Measurements from ENCODE around the gene C4B. TPM values are rescaled to one million over a fixed set of nuclear protein-coding genes. Genes with fewer than 3 reads are reported as not detected.

The C4B gene
- polyA plus RNA-seq, 3 donors: 22.4 to 207 (median 93.8) TPM

DNA sequence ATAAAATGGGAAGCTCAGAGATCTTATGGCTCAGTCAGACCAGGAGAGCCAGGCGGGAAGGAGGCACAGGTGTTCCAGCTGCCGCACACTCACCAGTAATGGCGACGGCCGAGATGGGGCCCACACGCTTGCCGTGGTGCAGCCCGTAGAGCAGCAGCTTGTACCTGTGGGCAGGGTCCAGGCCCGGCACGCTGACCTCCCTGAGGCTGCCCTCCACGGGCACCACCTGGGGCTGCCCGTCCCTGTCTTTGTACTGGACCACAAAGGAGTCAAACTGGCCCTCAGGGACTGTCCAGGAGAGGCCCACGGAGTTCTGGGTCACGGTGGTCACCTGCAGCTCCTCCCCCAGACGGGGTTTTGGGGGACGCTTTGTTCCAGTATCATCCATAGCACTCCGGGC, 54.9 kb downstream of the C4B start:
- no peak overlapping the region for H3K27ac ChIP-seq (ENCODE audit: low read depth, low read length)
- WGBS, 3 donors: 83 to 94% (median 93%) methylated on average over 17 of the region's 17 CpGs

DNA sequence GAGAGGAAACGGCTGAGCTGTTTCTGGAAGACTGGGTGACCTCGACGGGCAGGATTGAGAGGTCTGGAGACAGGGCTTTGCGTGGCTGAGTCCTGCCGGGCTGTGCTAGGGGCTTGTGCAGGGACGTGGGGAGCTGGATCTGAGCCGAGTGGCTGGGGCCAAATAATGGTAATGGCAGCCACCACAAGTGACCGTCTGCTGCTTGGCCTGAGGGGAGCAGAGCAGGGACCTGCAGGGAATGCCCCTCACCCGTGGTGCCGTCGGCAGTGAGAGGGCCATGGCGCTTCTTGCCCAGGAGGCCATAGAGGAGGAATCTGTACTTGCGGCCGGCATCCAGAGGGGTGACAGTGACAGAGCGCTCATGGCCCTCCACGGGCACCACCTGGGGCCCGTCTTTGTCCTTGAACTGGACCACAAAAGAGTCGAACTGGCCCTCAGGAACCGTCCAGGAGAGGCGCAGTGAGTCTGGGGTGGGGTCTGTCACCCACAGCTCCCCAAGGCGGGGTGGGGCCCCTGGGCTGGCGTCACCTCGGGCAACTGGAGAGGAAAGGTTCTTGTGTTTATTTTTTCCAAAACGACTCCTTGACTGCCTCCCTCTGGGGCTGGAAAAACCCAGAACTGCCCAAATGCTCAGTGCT, 55.4 kb downstream of the C4B start:
- 75 to 78% (median 76%) methylated on average over 24 of the region's 24 CpGs for WGBS, 3 donors
- H3K27ac ChIP-seq (ENCODE audit: low read depth, low read length): no peak overlapping the region

DNA sequence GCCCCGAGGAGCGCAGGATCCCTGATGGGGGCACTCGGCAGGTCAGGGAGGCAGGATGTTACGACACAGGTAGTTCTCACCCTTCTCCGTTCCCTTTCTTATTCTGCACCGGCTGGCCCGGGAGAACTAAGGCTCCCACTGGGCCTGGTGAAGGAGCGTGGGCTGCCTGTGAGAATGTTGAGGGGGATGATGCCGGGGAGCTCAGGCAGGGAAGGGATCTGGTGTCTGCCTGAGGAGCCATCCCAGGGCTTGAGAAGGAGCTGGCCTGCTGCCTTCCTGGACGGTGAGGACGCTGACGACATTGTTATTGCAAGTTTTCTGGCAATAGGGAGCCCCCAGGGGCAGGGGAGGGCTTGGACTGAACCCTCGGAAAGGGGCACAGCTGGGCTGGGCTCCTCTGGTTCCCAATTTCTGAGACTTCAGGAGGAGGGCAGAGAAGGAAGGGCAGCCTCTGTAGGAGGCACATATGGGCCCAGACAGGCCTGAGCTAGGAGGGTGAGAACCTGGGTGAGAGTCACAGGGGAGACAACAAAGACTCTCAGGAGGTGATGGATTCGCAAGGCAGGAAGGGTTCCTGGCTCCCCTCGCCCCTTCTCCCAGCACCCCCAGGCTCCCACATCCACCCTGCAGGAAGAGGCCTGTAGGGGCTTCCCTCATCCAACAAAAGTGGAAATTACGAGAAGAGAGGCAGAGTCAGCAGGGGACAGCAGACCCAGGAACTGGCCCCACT, 56.4 kb downstream of the C4B start:
- WGBS, 3 donors: 56 to 62% (median 58%) methylated on average over 16 of the region's 16 CpGs
- H3K27ac ChIP-seq (ENCODE audit: low read depth, low read length): no peak overlapping the region

DNA sequence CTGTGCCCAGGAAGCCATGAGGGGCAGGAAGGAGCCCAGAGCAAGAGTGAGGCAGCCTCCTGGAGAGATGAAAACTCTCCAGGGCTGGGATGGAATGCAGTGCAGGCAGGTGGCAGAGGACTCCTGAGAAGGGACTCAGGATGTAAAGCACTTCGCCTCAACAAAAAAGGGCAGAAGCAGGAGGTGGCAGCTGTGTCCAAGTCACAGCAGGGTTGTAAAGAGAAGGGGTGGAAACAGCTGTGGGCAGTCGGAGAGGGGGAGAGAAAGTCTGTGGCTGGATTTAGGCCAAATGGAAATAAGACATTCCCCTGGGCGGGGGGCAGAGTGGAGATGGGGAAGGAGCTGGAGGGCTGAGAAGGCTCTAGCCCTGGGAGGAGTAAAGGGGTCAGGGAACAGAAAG, 58.5 kb downstream of the C4B start:
- WGBS, 3 donors: 66 to 78% (median 76%) methylated on average over 3 of the region's 3 CpGs

DNA sequence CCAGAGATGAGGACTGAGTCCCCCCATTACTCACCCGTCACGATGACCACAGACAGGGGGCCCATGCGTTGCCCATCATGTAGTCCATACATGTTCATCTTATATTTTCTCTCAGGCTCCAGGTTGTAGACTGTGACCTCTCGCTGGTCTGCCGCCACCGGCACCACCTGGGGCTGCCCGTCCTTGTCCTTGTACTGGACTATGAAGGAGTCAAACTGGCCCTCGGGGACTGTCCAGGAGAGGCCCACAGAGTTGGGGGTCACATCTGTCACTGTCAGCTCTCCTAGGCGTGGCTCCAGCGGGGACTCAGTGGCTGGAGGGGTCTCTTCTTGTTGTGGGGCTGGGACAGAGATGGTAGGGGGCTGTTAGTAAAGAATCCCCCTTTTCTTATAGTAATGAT, 59.0 kb downstream of the C4B start:
- 84 to 93% (median 87%) methylated on average over 7 to 10 of the region's 10 CpGs for WGBS, 3 donors
- H3K27ac ChIP-seq (ENCODE audit: low read depth, low read length): no peak overlapping the region

More for the DNA sequence above, 58.5 kb downstream of the C4B start:
- no peak overlapping the region for H3K27ac ChIP-seq (ENCODE audit: low read depth, low read length)

DNA sequence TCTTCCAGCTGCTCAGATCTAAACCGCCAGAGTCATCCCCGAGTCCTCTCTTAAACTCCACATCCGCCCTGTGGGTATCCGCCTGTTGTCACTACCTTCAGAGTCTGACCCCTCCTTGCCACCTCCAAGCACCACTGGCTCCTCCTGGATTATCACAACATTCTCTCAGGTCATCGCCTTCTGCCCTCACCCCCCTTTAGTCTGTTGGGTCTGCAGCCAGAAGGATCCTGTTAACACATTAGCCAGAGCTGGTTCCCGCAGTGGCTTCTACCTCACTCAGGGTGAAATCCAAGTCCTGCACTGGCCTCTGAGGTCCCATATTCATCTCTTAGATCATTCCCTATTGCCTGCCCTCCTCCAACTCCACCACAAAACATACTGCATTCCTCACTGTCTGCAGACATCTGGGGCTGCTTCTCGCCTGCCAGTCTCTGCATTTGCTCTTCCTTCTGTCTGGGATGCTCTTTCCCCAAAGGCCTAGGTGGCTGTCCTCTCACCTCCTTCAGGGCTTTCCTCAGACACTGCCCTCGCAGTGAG, 60.5 kb downstream of the C4B start:
- WGBS, 3 donors: 83 to 91% (median 84%) methylated on average over 8 of the region's 8 CpGs
- H3K27ac ChIP-seq (ENCODE audit: low read depth, low read length): no peak overlapping the region

DNA sequence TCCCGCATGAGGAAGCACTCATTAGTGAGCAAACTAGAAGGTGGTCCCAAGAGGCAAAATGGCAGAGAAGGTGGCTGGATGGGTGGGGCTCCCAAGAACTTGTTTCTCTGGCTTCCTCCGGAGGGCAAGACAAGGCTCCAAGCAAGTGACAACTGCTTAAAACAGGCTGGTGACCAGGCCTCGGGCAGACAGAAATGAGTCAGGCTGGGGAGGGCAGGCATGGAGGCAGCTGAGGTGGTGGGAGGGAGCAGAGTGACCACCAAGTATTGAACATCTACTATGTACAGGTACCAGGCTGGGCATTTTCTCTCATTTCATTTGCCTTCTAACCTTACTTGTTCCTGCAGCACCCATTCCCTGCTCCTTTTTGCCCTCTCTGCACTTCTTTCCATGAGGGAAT, 61.2 kb downstream of the C4B start:
- WGBS, 3 donors: 71 to 80% (median 73%) methylated on average over 3 of the region's 3 CpGs
- no peak overlapping the region for H3K27ac ChIP-seq (ENCODE audit: low read depth, low read length)

DNA sequence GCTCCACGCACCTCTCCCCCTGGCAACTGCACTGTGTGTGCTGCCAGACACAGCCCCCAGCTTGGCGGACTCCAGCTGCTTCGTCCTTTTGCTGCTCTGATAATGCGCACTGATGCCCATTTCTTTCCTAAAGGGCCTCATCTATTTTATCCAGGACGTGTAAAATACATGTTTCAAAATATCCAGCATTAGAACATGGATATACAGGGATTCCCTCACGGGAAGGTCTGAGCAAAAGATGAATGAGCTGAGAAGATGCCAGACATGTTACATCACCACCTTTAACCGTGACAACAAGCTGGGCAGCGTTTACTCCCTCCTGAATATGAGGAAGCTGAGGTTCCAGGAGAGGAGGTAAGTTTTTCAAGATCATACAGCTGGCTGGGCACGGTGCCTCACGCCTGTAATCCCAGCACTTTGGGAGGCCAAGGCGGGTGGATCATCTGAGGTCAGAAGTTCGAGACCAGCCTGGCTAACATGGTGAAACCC, 61.8 kb downstream of the C4B start:
- no peak overlapping the region for H3K27ac ChIP-seq (ENCODE audit: low read depth, low read length)

DNA sequence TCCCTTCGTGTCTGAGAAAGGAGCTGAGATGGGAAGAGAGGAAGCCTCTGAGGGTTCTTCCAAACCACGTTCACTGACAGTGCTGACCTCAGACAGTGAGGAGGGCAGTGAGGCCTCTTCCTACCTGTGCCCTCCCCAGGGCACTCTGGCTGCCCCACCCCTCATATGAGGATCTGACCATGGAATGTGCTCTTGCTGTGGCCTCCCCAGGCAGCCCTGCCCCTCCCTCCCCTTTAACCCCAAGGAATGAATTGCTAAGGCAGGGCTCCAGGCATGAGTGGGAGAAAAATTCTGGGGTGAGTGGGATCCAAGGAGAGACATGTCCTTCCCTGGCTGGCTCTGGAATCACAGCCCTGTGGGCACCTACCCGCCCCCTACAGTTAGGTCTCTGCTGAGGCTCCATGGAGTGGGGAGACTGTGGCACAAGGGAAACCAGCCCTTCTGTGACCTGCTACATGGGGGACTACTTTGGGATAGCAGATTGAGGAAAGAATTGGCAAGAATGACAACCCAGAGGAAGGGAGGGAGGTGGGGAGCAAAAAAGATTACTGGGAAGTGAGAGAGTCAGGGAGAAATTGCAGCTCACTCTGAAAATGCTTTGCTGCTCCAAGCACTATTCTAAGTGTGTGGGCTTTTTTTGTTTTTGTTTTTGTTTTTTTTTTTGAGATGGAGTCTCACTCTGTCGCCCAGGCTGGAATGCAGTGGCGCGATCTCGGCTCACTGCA, 65.1 kb downstream of the C4B start:
- WGBS, 3 donors: 63 to 84% (median 69%) methylated on average over 7 of the region's 7 CpGs
- H3K27ac ChIP-seq (ENCODE audit: low read depth, low read length): no peak overlapping the region

More for the DNA sequence above, 61.8 kb downstream of the C4B start:
- 46 to 61% (median 59%) methylated on average over 12 of the region's 12 CpGs for WGBS, 3 donors

DNA sequence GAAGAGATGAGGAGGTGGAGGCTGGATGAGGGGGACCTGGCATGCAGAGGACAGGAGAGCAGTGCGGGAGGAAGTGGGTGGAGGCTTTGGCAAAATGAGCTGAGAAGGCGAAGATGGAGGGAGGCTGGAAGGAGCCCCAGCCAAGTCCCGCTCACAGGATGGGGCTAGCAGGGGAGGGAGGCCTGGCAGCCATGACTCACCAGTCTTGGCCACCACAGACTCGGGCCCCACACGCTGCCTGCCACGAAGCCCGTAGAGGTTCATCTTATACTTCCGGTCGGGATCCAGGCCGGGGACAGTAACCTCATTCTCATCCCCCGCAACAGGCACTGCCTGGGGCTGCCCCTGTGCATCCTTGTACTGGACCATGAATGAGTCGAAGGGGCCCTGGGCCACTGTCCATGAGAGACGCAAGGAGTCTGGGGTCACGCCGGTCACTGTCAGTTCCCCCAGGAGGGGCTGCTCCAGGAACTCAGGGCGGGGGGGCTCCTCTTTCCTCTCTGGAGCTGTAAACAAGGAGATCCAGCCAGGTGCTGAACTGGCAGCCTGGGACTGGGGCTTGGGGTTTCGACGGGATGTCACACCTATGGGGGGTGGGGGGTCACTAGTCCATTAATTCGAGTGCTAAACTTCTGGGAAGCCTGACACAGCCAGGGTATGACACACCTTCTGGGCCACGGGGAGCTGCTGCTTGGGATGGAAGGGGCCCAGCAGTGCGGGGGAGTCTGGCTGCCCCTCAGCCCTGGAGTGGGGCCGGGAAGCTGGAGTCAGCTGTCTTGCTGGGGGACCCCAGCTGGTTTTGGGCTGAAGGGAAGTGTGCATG, 66.8 kb downstream of the C4B start:
- H3K27ac ChIP-seq (ENCODE audit: low read depth, low read length): peak overlapping the region; percentile 80
- WGBS, 3 donors: 48 to 69% (median 53%) methylated on average over 21 to 22 of the region's 22 CpGs

DNA sequence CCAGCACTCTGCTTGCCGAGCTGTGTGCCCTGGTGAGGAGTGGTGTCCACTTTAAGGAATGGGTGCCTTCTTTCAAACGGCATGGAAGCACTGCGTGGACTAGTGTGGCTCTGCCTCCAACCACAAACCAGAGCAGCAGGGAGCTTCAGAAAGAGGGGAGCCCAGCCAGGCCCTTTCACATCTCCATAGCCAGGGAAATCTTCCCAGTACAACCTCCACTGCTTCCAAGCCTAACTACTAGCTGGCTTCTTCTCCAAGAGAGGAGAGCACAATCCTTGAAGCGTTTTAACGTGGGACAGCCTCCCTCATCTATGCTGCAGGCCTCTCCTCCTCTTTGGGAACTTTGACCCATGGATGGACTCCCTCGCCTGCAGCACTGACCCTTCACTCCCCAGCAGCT, 67.9 kb downstream of the C4B start:
- no peak overlapping the region for H3K27ac ChIP-seq (ENCODE audit: low read depth, low read length)
- WGBS, 3 donors: 53 to 55% (median 54%) methylated on average over 6 of the region's 6 CpGs

DNA sequence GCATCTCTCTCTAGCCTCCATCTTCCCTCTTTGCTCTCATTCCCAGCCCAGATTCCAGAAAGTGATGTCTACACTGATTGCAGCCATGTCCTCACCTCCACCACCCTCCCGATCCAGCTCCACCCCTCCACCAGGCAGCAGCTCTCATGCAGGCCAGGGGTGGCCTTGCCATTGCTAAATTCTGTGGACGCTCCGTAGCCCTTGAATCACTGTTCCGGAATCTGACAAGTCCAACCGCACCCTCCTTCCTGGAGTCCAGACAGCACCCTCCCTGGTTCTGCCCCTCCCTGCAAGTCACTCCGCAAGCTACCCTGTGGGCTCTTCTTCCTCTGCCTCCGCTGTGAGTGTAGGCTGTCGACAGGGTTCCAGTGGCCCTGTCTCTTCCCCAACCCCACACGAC, 68.3 kb downstream of the C4B start:
- WGBS, 3 donors: 53 to 80% (median 65%) methylated on average over 9 of the region's 9 CpGs
- H3K27ac ChIP-seq (ENCODE audit: low read depth, low read length): no peak overlapping the region

DNA sequence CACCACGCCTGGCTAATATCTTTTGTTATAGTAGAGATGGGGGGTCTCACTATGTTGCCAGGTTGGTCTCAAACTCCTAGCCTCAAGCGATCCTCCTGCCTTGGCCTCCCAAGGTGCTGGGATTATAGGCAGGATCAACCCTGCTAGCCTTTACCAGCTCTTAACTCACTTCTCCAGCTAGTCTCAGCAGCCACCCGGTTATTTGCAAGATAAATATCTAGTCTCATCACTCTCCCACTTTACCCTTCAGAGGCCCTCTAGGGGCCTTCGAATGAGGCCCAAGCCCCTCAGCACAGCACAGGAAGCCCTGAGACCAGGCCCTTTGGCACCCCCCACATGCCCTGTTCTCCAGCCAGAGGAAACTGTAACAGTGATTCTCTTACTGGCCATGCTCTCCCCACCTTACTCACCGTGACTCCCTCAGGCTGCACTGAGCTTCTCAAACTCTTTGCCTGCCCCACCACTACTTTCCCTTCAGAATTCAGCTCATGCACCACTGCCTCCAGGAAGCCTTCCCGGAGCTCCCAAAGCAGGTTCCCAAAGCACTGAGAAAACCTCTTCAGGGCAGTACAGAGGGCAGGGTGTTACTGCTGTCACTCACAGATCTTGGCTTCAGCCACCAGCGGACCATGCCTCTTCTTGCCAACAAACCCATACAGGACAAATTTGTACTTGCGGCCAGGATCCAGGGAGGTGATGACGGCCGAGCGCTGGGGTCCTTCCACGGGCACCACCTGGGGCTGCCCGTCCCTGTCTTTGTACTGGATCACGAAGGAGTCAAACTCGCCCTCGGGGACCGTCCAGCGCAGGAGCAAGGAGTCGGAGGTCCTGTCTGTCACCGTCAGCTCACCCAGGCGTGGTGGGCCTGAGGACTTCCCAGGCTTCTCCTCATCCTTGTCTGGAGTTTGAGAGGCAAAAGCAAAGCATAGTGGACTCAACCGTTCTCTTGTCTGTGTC, 69.5 kb downstream of the C4B start:
- H3K27ac ChIP-seq (ENCODE audit: low read depth, low read length): no peak overlapping the region
- WGBS, 3 donors: 91 to 94% (median 91%) methylated on average over 22 of the region's 22 CpGs

DNA sequence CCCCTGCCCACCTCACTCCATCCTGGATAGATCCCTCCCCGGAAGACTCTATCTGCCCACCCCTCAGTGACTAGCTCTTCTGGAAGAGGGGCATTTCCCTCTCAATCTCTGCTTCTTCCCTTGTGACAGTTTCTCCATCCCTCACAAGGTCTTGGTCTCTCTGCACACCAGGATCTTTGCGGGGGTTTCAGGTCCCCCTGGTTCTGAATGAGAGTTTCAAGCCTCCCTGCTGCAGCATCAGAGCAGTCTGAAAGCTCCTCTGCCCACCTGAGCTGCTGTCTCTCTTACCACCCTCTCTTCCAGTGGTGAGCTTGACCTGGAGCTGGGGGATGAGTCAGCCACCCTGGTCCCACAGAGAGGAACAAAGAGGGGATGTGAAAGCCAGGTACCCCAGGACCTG, 70.2 kb downstream of the C4B start:
- WGBS, 3 donors: 83 to 100% (median 94%) methylated on average over 2 of the region's 2 CpGs
- no peak overlapping the region for H3K27ac ChIP-seq (ENCODE audit: low read depth, low read length)

Data from adipose tissue (tissue), 3 donors.